ENCODE data around the gene GUCY1A1. TPM values are rescaled to one million over a fixed set of nuclear protein-coding genes. Genes with fewer than 3 reads are reported as not detected.
A peak's percentile ranks its signal among the peaks of the same experiment; 100 is the strongest.

Gene GUCY1A1
- total and polyA plus RNA-seq, 7 donors, result 1.2 to 254 (median 87.5) TPM

DNA sequence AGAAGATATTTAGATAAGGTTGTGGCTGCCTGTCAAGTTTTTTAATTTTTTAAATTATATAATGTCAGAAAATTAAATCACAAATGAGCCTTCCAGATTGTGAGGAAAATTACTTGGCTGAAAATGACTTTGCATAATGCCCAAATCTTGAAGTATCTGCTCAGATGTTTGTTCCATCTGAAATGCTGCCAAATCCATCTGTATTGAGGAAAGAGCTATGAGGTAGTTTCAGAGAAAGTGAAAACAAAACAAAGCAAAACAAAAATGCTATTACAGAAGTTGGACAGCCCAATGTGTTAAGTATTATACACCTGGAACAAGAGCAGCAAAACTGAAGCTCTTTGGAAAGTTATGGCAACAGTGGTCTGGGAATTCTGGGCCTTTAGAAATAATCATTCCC is 68.8 kb downstream of the GUCY1A1 start:
- intact Hi-C loops (cut with DNase I), result no loop called here
- TF ChIP-seq, protein P1, sequence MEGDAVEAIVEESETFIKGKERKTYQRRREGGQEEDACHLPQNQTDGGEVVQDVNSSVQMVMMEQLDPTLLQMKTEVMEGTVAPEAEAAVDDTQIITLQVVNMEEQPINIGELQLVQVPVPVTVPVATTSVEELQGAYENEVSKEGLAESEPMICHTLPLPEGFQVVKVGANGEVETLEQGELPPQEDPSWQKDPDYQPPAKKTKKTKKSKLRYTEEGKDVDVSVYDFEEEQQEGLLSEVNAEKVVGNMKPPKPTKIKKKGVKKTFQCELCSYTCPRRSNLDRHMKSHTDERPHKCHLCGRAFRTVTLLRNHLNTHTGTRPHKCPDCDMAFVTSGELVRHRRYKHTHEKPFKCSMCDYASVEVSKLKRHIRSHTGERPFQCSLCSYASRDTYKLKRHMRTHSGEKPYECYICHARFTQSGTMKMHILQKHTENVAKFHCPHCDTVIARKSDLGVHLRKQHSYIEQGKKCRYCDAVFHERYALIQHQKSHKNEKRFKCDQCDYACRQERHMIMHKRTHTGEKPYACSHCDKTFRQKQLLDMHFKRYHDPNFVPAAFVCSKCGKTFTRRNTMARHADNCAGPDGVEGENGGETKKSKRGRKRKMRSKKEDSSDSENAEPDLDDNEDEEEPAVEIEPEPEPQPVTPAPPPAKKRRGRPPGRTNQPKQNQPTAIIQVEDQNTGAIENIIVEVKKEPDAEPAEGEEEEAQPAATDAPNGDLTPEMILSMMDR (IDR thresholded peaks at IDR 0.05), result no peak
- peak in 1 of 4 donors; percentile 8 for TF ChIP-seq POLR2AphosphoS5 (IDR thresholded peaks at IDR 0.05)
- no peaks in the 10 kb centered on the region for H3K27me3 ChIP-seq
- H3K27ac ChIP-seq, result peak overlapping the region in 1 of 4 donors; percentile 4
- H3K36me3 ChIP-seq, result peaks cover 0 to 9% (median 0%) of the 10 kb centered on the region in 4 donors
- H3K4me3 ChIP-seq, result no peak overlapping the region
- H3K4me1 ChIP-seq, result peaks cover 0 to 7% (median 2%) of the 10 kb centered on the region in 4 donors
- no peak for DNase-seq
- no peaks in the 10 kb centered on the region for H3K9me3 ChIP-seq

DNA sequence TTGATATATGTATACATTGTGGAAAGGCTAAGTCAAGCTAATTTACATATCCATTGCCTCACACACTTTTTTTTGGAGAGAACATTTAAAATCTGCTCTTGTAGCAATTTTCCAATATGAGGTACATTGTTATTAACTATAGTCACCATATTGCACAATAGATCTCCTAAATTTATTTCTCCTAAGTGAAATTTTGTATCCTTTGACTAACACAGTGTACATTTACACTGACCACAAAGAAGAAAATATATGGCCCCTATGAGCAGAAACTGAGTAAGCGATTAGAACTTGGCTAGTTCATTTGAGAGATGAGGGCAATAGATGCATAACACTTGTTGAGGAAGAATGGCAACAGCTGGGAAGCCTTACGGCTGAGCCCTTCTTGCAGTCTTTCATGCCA is 71.9 kb downstream of the GUCY1A1 start:
- Histone ChIP-seq H3K4me3 (no peak overlapping the region), H3K4me1 (peaks cover 0 to 7% (median 2%) of the 10 kb centered on the region in 4 donors), H3K36me3 (no peaks in the 10 kb centered on the region), H3K27ac (no peak overlapping the region), H3K9me3 (no peaks in the 10 kb centered on the region), H3K27me3 (no peaks in the 10 kb centered on the region)
- TF ChIP-seq POLR2AphosphoS5 (IDR thresholded peaks at IDR 0.05), result no peak
- no peak for TF ChIP-seq EP300 (IDR thresholded peaks at IDR 0.05)
- TF ChIP-seq, protein P1 (IDR thresholded peaks at IDR 0.05), result no peak
- TF ChIP-seq POLR2A (IDR thresholded peaks at IDR 0.05), result no peak
- intact Hi-C loops (cut with DNase I), result no loop called here
- WGBS, 2 donors, result 86 to 90% methylated on average over 2 of the region's 2 CpGs
- DNase-seq, result no peak

GRCh38 chr4:155741546-155741945 is 74.9 kb downstream of the GUCY1A1 start:
- WGBS, 2 donors, result 92% methylated on average over 1 of the region's 1 CpG
- no peak for DNase-seq
- TF ChIP-seq EP300 (IDR thresholded peaks at IDR 0.05), result no peak
- TF ChIP-seq, protein P1 (IDR thresholded peaks at IDR 0.05), result no peak
- TF ChIP-seq POLR2AphosphoS5 (IDR thresholded peaks at IDR 0.05), result no peak
- TF ChIP-seq POLR2A (IDR thresholded peaks at IDR 0.05), result no peak
- intact Hi-C loops (cut with DNase I), result no loop called here
- H3K27me3 ChIP-seq, result no peaks in the 10 kb centered on the region
- no peak overlapping the region for H3K27ac ChIP-seq
- H3K4me3 ChIP-seq, result no peak overlapping the region
- H3K4me1 ChIP-seq, result no peaks in the 10 kb centered on the region
- no peaks in the 10 kb centered on the region for H3K9me3 ChIP-seq
- H3K36me3 ChIP-seq, result no peaks in the 10 kb centered on the region

DNA sequence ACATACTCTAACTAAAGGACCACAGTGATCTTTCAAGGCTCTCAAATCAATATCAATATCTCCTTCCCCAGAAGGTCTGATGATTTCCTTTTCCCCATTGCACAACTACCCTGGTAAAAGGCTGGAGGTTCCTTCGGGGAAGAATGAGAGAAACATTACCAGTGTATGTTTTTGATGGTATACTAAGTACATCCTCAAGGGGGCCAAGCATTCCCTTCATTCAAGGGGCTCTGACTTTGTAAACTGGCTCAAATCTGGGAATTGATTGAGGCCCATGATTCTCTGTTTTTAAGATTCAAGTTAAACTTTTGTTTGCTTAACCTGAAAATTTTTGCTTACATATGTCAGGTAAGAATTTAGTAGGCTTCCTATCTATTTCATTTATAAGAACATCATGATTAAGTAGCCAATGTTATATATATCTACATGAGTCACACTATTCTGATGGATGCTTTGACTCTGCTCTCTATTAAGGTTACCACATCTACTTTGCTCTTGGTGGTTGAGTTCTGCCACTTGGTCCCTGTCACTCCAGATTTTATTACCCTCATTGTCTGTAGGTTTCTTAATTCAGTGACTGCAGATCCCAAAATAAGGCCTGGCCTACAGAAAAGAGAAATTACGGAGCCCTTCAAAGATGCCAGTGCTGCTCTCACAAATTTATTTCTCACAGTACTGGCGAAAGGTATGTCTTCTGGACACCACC is 75.8 kb downstream of the GUCY1A1 start:
- no peak for TF ChIP-seq POLR2A (IDR thresholded peaks at IDR 0.05)
- no peak for TF ChIP-seq EP300 (IDR thresholded peaks at IDR 0.05)
- TF ChIP-seq POLR2AphosphoS5 (IDR thresholded peaks at IDR 0.05), result no peak
- TF ChIP-seq, protein P1 (IDR thresholded peaks at IDR 0.05), result no peak
- Histone ChIP-seq H3K4me3 (no peak overlapping the region), H3K36me3 (no peaks in the 10 kb centered on the region), H3K27me3 (no peaks in the 10 kb centered on the region), H3K4me1 (no peaks in the 10 kb centered on the region), H3K27ac (no peak overlapping the region), H3K9me3 (no peaks in the 10 kb centered on the region)
- 83 to 88% methylated on average over 3 of the region's 3 CpGs for WGBS, 2 donors
- intact Hi-C loops (cut with DNase I), result no loop called here
- DNase-seq, result no peak

GRCh38 chr4:155745984-155746383 is 79.3 kb downstream of the GUCY1A1 start:
- TF ChIP-seq, protein P1 (IDR thresholded peaks at IDR 0.05), result no peak
- no peak for TF ChIP-seq EP300 (IDR thresholded peaks at IDR 0.05)
- DNase-seq, result no peak
- Histone ChIP-seq H3K36me3 (no peaks in the 10 kb centered on the region), H3K27me3 (no peaks in the 10 kb centered on the region), H3K27ac (no peak overlapping the region), H3K4me3 (no peak overlapping the region), H3K4me1 (no peaks in the 10 kb centered on the region), H3K9me3 (no peaks in the 10 kb centered on the region)
- WGBS, 2 donors, result 75 to 84% methylated on average over 5 of the region's 5 CpGs
- intact Hi-C loops (cut with DNase I), result no loop called here

Data from sigmoid colon (tissue), 7 donors.